Neural cell (in vitro differentiated cells): ENCODE data around the gene CHPF. TPM values are rescaled to one million over a fixed set of nuclear protein-coding genes. Genes with fewer than 3 reads are reported as not detected.

Experiments used
- H2AFZ ChIP-seq: fragments of 200-600, 300-800 bp; sonication (generic), shearing (Covaris generic); 2 replicates; pipeline ENCODE4 v1.6.0; 2014; ENCODE audit warnings: low read depth, mild to moderate bottlenecking, antibody characterized with exemption, low read length, moderate library complexity
- H3F3A ChIP-seq: fragments of 200-600 bp; shearing (Covaris generic); 2 replicates; pipeline ENCODE4 v1.6.1; 2016; ENCODE audit warnings: mild to moderate bottlenecking, moderate library complexity, mixed read lengths, antibody characterized with exemption, low read length; ENCODE audit not compliant: insufficient read depth, poor library complexity, severe bottlenecking
- H3K27ac ChIP-seq: fragments of 200-600, 300-800 bp; sonication (generic), shearing (Covaris generic); 2 replicates; pipeline ENCODE4 v1.5.1; 2014; ENCODE audit warnings: mild to moderate bottlenecking, low read length, moderate library complexity
- H3K27me3 ChIP-seq: fragments of 300-800, 200-600 bp; sonication (generic), shearing (Covaris generic); 2 replicates; pipeline ENCODE4 v1.6.0; 2014; ENCODE audit warnings: mild to moderate bottlenecking, low read depth, low read length, moderate library complexity; ENCODE audit not compliant: insufficient read depth
- H3K36me3 ChIP-seq: fragments of 300-800, 200-600 bp; sonication (generic), shearing (Covaris generic); 2 replicates; pipeline ENCODE4 v1.5.1; 2014; ENCODE audit warnings: mild to moderate bottlenecking, antibody characterized with exemption, low read length, moderate library complexity; ENCODE audit not compliant: insufficient read depth
- H3K4me2 ChIP-seq: fragments of 300-800, 200-600 bp; sonication (generic), shearing (Covaris generic); 2 replicates; pipeline ENCODE4 v1.6.0; 2014; ENCODE audit warnings: mild to moderate bottlenecking, low read length
- H3K4me3 ChIP-seq: fragments of 300-800, 200-600 bp; sonication (generic), shearing (Covaris generic); 2 replicates; pipeline ENCODE4 v1.5.1; 2014; ENCODE audit warnings: mild to moderate bottlenecking, low read length, moderate library complexity
- H3K79me2 ChIP-seq: fragments of 200-600 bp; shearing (Covaris generic); replicated peaks from 2 replicates; pipeline ENCODE4 v1.6.0; 2014; ENCODE audit warnings: mild to moderate bottlenecking, low read length, moderate library complexity; ENCODE audit not compliant: insufficient read depth
- H3K9ac ChIP-seq: fragments of 300-800, 200-600 bp; sonication (generic), shearing (Covaris generic); 2 replicates; pipeline ENCODE4 v1.6.1; 2016; ENCODE audit warnings: mild to moderate bottlenecking, low read length, mixed read lengths
- H3K9me2 ChIP-seq: fragments of 200-600 bp; shearing (Covaris generic); 2 replicates; pipeline ENCODE4 v1.6.1; 2016; ENCODE audit warnings: mild to moderate bottlenecking, low read length, mixed read lengths; ENCODE audit not compliant: insufficient read depth
- H3K9me3 ChIP-seq: fragments of 200-600, 300-800 bp; sonication (generic), shearing (Covaris generic); 2 replicates; pipeline ENCODE4 v1.6.1; 2016; ENCODE audit warnings: mild to moderate bottlenecking, mixed run types, low read length, moderate library complexity, mixed read lengths
- H4K20me1 ChIP-seq: fragments of 200-600 bp; shearing (Covaris generic); 2 replicates; pipeline ENCODE4 v1.6.1; 2016; ENCODE audit warnings: mild to moderate bottlenecking, mixed run types; ENCODE audit not compliant: insufficient read depth
- EP300 ChIP-seq: fragments of 450-650 bp; conservative IDR thresholded peaks from 2 replicates; pipeline ENCODE4 v1.6.1; 2014; ENCODE audit warnings: antibody characterized with exemption, mild to moderate bottlenecking, moderate library complexity; ENCODE audit not compliant: poor library complexity, severe bottlenecking
- EZH2 ChIP-seq: fragments of 200-600, 300-800 bp; shearing (Covaris generic), sonication (generic); IDR thresholded peaks from 2 replicates; pipeline ENCODE4 v1.6.1; 2014; ENCODE audit warnings: antibody characterized with exemption, low read length, borderline replicate concordance, mild to moderate bottlenecking; ENCODE audit not compliant: insufficient read depth, poor library complexity, severe bottlenecking
- MXI1 ChIP-seq: fragments of 450-650 bp; conservative IDR thresholded peaks from 2 replicates; pipeline ENCODE4 v1.6.1; 2014; ENCODE audit warnings: antibody characterized with exemption, mild to moderate bottlenecking; ENCODE audit not compliant: poor library complexity, severe bottlenecking
- POLR2AphosphoS5 ChIP-seq: IDR thresholded peaks from 2 replicates; pipeline ENCODE4 v1.6.1; 2012
- RAD21 ChIP-seq: fragments of 450-650 bp; conservative IDR thresholded peaks from 2 replicates; pipeline ENCODE4 v1.6.1; 2014; ENCODE audit warnings: antibody characterized with exemption, mild to moderate bottlenecking, moderate library complexity
- REST ChIP-seq: IDR thresholded peaks from 2 replicates; pipeline ENCODE4 v1.6.1; 2012; ENCODE audit warnings: borderline replicate concordance
- SMC3 ChIP-seq: fragments of 450-650 bp; conservative IDR thresholded peaks from 2 replicates; pipeline ENCODE4 v1.6.1; 2014; ENCODE audit warnings: antibody characterized with exemption, mild to moderate bottlenecking, moderate library complexity; ENCODE audit not compliant: poor library complexity
- TAF1 ChIP-seq: IDR thresholded peaks from 2 replicates; pipeline ENCODE4 v1.6.1; 2012; ENCODE audit warnings: low read depth
- polyA plus RNA-seq: library from polyadenylated mRNA; depleted of rRNA; stranded (reverse); fragments of >200 nt; gene quantifications from 2 replicates; pipeline ENCODE4 v1.2.3, GENCODE V29; 2014
- TF ChIP-seq, protein P1 (sequence below): fragments of 450-650 bp; IDR thresholded peaks from 2 replicates; pipeline ENCODE4 v1.5.1; 2014; ENCODE audit warnings: antibody characterized with exemption, mild to moderate bottlenecking, moderate library complexity; ENCODE audit not compliant: poor library complexity, severe bottlenecking

The CHPF gene
- polyA plus RNA-seq, 1 donor from 2014 or later = 28.6 TPM

DNA sequence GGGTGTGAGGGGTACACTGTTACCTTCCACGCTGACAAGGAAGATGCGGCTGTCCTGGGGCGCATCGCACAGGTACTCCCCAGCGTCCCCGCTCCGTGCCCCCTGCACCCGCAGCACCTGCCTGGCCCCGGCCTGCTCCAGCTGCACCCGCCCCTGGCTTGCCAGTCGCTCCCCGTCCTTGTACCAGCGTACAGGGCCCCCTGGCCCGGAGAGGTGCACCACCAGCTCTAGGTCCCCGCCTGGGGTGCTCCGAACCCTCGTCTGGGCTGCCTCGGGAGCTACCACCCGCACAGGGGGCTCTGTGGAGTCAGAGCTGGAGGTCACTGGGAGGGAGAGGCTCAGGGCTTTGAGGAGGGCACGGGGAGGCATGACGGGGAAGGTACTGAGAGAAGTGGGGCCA lies 13.7 kb upstream of the CHPF start:
- no peaks in the 10 kb centered on the region for H3K9me2 ChIP-seq
- peaks cover 3% of the 10 kb centered on the region for H3K27me3 ChIP-seq
- no peaks in the 10 kb centered on the region for H3K79me2 ChIP-seq
- H2AFZ ChIP-seq = no peak overlapping the region
- TF ChIP-seq REST = no peak
- no peak for TF ChIP-seq EZH2
- no peak for TF ChIP-seq SMC3
- TF ChIP-seq, protein P1, sequence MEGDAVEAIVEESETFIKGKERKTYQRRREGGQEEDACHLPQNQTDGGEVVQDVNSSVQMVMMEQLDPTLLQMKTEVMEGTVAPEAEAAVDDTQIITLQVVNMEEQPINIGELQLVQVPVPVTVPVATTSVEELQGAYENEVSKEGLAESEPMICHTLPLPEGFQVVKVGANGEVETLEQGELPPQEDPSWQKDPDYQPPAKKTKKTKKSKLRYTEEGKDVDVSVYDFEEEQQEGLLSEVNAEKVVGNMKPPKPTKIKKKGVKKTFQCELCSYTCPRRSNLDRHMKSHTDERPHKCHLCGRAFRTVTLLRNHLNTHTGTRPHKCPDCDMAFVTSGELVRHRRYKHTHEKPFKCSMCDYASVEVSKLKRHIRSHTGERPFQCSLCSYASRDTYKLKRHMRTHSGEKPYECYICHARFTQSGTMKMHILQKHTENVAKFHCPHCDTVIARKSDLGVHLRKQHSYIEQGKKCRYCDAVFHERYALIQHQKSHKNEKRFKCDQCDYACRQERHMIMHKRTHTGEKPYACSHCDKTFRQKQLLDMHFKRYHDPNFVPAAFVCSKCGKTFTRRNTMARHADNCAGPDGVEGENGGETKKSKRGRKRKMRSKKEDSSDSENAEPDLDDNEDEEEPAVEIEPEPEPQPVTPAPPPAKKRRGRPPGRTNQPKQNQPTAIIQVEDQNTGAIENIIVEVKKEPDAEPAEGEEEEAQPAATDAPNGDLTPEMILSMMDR = no peak
- TF ChIP-seq TAF1 = no peak
- no peak for TF ChIP-seq POLR2AphosphoS5
- no peak for TF ChIP-seq EP300
- no peak for TF ChIP-seq RAD21
- no peak for TF ChIP-seq MXI1
- H4K20me1 ChIP-seq = no peaks in the 10 kb centered on the region
- no peak overlapping the region for H3K27ac ChIP-seq
- no peak overlapping the region for H3K4me3 ChIP-seq
- H3F3A ChIP-seq = no peaks in the 10 kb centered on the region
- no peak overlapping the region for H3K4me2 ChIP-seq
- no peaks in the 10 kb centered on the region for H3K9me3 ChIP-seq
- H3K9ac ChIP-seq = no peak overlapping the region
- no peaks in the 10 kb centered on the region for H3K36me3 ChIP-seq

DNA sequence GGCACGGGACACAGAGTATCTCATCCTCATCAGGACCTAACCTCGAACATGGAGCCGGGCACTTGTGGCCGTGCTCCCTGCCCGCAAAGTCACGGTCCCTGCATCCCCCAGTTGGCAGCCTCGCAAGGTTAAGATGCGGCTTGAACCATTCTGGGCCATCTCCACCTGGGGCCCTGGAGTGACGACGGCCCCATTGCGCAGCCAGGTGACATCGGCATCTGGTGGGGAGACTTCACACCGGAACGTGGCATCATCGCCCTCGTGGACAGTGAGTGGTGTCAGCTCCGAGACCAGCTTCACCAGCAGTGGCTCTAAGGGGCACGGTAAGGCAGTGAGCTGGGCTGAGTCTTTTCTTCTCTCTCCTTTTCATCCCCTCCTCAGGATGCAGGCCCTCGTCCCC lies 12.8 kb upstream of the CHPF start:
- TF ChIP-seq, protein P1 = no peak

More for the DNA sequence above, 12.8 kb upstream of the CHPF start:
- no peaks in the 10 kb centered on the region for H4K20me1 ChIP-seq
- H3K4me2 ChIP-seq = no peak overlapping the region
- no peak overlapping the region for H2AFZ ChIP-seq
- H3K4me3 ChIP-seq = no peak overlapping the region
- no peaks in the 10 kb centered on the region for H3K79me2 ChIP-seq
- H3K27me3 ChIP-seq = peaks cover 3% of the 10 kb centered on the region
- H3K9me3 ChIP-seq = no peaks in the 10 kb centered on the region
- no peaks in the 10 kb centered on the region for H3K36me3 ChIP-seq
- no peaks in the 10 kb centered on the region for H3F3A ChIP-seq
- H3K27ac ChIP-seq = no peak overlapping the region
- H3K9ac ChIP-seq = no peak overlapping the region
- H3K9me2 ChIP-seq = no peaks in the 10 kb centered on the region
